Hindlimb muscle (tissue), 1 donor: ENCODE measurements around the gene SUB1. TPM values are rescaled to one million over a fixed set of nuclear protein-coding genes. Genes with fewer than 3 reads are reported as not detected.

Experiments
- DNase-seq: peaks from one replicate; pipeline ENCODE4 v3.0.0-alpha.2; 2013
- polyA plus RNA-seq: library from polyadenylated mRNA; unstranded; fragments of 120-200 nt; gene quantifications from one replicate; pipeline ENCODE4 v1.2.1, GENCODE V29; 2013; ENCODE audit not compliant: insufficient read length

The SUB1 gene
- polyA plus RNA-seq, 1 donor: 203 TPM

GRCh38 chr5:32646061-32646969 lies 61.0 kb downstream of the SUB1 start:
- peak; percentile 61 for DNase-seq

GRCh38 chr5:32651088-32651487 lies 65.7 kb downstream of the SUB1 start:
- DNase-seq: no peak

GRCh38 chr5:32651638-32652037 lies 66.3 kb downstream of the SUB1 start:
- no peak for DNase-seq

Other genes starting within 250 kb of the SUB1 start
- gene ZFR, start 140.8 kb upstream of the SUB1 start, polyA plus RNA-seq: 79.3 TPM
- 12.0 TPM for gene NPR3, start 125.8 kb downstream of the SUB1 start, polyA plus RNA-seq